H9 (cell line): ENCODE measurements around the gene PAM. TPM values are rescaled to one million over a fixed set of nuclear protein-coding genes. Genes with fewer than 3 reads are reported as not detected.

Experiments
- DNase-seq: peaks from one replicate; pipeline ENCODE4 v3.0.0-alpha.2; 2017
- H2AFZ ChIP-seq: one replicate; pipeline ENCODE4 v1.6.1; 2013; ENCODE audit warnings: mild to moderate bottlenecking, low read length, control low read depth, moderate library complexity
- H2AK5ac ChIP-seq: 2 replicates; pipeline ENCODE4 v1.6.1; 2013; ENCODE audit warnings: low read length, control low read depth, mixed read lengths; ENCODE audit not compliant: insufficient read length
- H2BK120ac ChIP-seq: one replicate; pipeline ENCODE4 v1.6.1; 2013; ENCODE audit warnings: low read depth, mild to moderate bottlenecking, low read length, control low read depth, inconsistent platforms; ENCODE audit not compliant: poor library complexity, severe bottlenecking
- H2BK12ac ChIP-seq: 2 replicates; pipeline ENCODE4 v1.6.1; 2013; ENCODE audit warnings: low read length, control low read depth, mixed read lengths, low read depth; ENCODE audit not compliant: insufficient read length
- H2BK15ac ChIP-seq: 2 replicates; pipeline ENCODE4 v1.6.1; 2013; ENCODE audit warnings: low read depth, low read length, control low read depth
- H2BK20ac ChIP-seq: one replicate; pipeline ENCODE4 v1.6.1; 2013; ENCODE audit warnings: low read depth, mild to moderate bottlenecking, low read length, control low read depth, inconsistent platforms; ENCODE audit not compliant: poor library complexity, severe bottlenecking
- H2BK5ac ChIP-seq: 2 replicates; pipeline ENCODE4 v1.6.1; 2013; ENCODE audit warnings: low read length, control low read depth, mixed read lengths; ENCODE audit not compliant: insufficient read length
- H3K14ac ChIP-seq: 2 replicates; pipeline ENCODE4 v1.6.1; 2013; ENCODE audit warnings: low read length, control low read depth; ENCODE audit not compliant: insufficient read depth
- H3K18ac ChIP-seq: 2 replicates; pipeline ENCODE4 v1.6.1; 2013; ENCODE audit warnings: low read depth, mild to moderate bottlenecking, mixed read lengths, low read length, control low read depth; ENCODE audit not compliant: insufficient read length
- H3K23ac ChIP-seq: 2 replicates; pipeline ENCODE4 v1.6.1; 2013; ENCODE audit warnings: low read length, control low read depth, mixed read lengths, low read depth; ENCODE audit not compliant: insufficient read length
- H3K23me2 ChIP-seq: 2 replicates; pipeline ENCODE4 v1.6.1; 2013; ENCODE audit warnings: low read depth, mild to moderate bottlenecking, mixed read lengths, low read length, control low read depth; ENCODE audit not compliant: insufficient read length, poor library complexity, severe bottlenecking
- H3K27ac ChIP-seq: 2 replicates; pipeline ENCODE4 v1.5.1; 2013; ENCODE audit warnings: low read length, control low read depth, mixed read lengths, low read depth; ENCODE audit not compliant: insufficient read length
- H3K27me3 ChIP-seq: 2 replicates; pipeline ENCODE4 v1.6.1; 2013; ENCODE audit warnings: low read length, control low read depth, inconsistent platforms; ENCODE audit not compliant: insufficient read depth
- H3K4ac ChIP-seq: 2 replicates; pipeline ENCODE4 v1.6.1; 2013; ENCODE audit warnings: low read depth, mild to moderate bottlenecking, control low read depth, inconsistent platforms, low read length, moderate library complexity
- H3K4me1 ChIP-seq: 2 replicates; pipeline ENCODE4 v1.6.1; 2013; ENCODE audit warnings: low read length, control low read depth, inconsistent platforms; ENCODE audit not compliant: insufficient read depth
- H3K4me2 ChIP-seq: 2 replicates; pipeline ENCODE4 v1.6.1; 2013; ENCODE audit warnings: low read length, control low read depth, mixed read lengths; ENCODE audit not compliant: insufficient read length, insufficient read depth
- H3K56ac ChIP-seq: 2 replicates; pipeline ENCODE4 v1.6.1; 2013; ENCODE audit warnings: low read depth, mild to moderate bottlenecking, mixed read lengths, low read length, control low read depth; ENCODE audit not compliant: insufficient read length
- H3K79me1 ChIP-seq: 2 replicates; pipeline ENCODE4 v1.6.1; 2013; ENCODE audit warnings: low read depth, mild to moderate bottlenecking, moderate library complexity, low read length, control low read depth, inconsistent platforms; ENCODE audit not compliant: insufficient read depth, poor library complexity, severe bottlenecking
- H3K79me2 ChIP-seq: 2 replicates; pipeline ENCODE4 v1.6.1; 2013; ENCODE audit warnings: low read length, control low read depth, inconsistent platforms; ENCODE audit not compliant: insufficient read depth
- H3K9ac ChIP-seq: 2 replicates; pipeline ENCODE4 v1.6.1; 2013; ENCODE audit warnings: low read length, control low read depth, mixed read lengths; ENCODE audit not compliant: insufficient read length; ENCODE audit errors: extremely low read depth
- H3K9me3 ChIP-seq: one replicate; pipeline ENCODE4 v1.6.1; 2013; ENCODE audit warnings: low read depth, low read length, inconsistent platforms; ENCODE audit not compliant: control insufficient read depth
- H3T11ph ChIP-seq: one replicate; pipeline ENCODE4 v1.6.1; 2013; ENCODE audit warnings: mild to moderate bottlenecking, low read length, control low read depth, inconsistent platforms
- H4K20me1 ChIP-seq: one replicate; pipeline ENCODE4 v1.6.1; 2013; ENCODE audit not compliant: control insufficient read depth, insufficient read length, insufficient read depth
- H4K5ac ChIP-seq: 2 replicates; pipeline ENCODE4 v1.6.1; 2013; ENCODE audit warnings: low read depth, mild to moderate bottlenecking, mixed read lengths, low read length, control low read depth; ENCODE audit not compliant: insufficient read length
- H4K8ac ChIP-seq: replicated peaks from 2 replicates; pipeline ENCODE4 v1.6.1; 2013; ENCODE audit warnings: low read length, control low read depth, mixed read lengths, low read depth; ENCODE audit not compliant: insufficient read length
- H4K91ac ChIP-seq: 2 replicates; pipeline ENCODE4 v1.6.1; 2013; ENCODE audit warnings: low read depth, mild to moderate bottlenecking, moderate library complexity, mixed read lengths, low read length, control low read depth; ENCODE audit not compliant: insufficient read length
- H3K27ac Mint-ChIP-seq, 3 experiments: 2 replicates in 2 of 3; 3 replicates in 1 of 3; pipeline ENCODE4 v1.8.0; 2020 to 2021; ENCODE audit warnings: mixed read lengths in 3 of 3, mild to moderate bottlenecking in 1 of 3, moderate library complexity in 1 of 3
- H3K27me3 Mint-ChIP-seq: 2 replicates; pipeline ENCODE4 v1.8.0; 2021; ENCODE audit warnings: low read depth, mild to moderate bottlenecking, moderate library complexity, mixed read lengths
- H3K36me3 Mint-ChIP-seq, 3 experiments: 2 replicates in 2 of 3; 3 replicates in 1 of 3; pipeline ENCODE4 v1.8.0; 2020 to 2021; ENCODE audit warnings: low read depth in 3 of 3, mixed read lengths in 3 of 3; ENCODE audit not compliant: insufficient read depth in 1 of 3
- H3K4me1 Mint-ChIP-seq, 2 experiments: 2 replicates each; pipeline ENCODE4 v1.8.0; 2020; ENCODE audit warnings: mixed read lengths in 2 of 2
- H3K4me3 Mint-ChIP-seq, 2 experiments: 2 replicates in 1 of 2; 3 replicates in 1 of 2; pipeline ENCODE4 v1.8.0; 2020 to 2021; ENCODE audit warnings: mild to moderate bottlenecking in 2 of 2, mixed read lengths in 2 of 2, moderate library complexity in 1 of 2
- H3K9me3 Mint-ChIP-seq, 2 experiments: 2 replicates in 1 of 2; 3 replicates in 1 of 2; pipeline ENCODE4 v1.8.0; 2020; ENCODE audit warnings: mild to moderate bottlenecking in 2 of 2, mixed read lengths in 2 of 2, moderate library complexity in 1 of 2
- CTCF ChIP-seq: fragments of 200-600 bp; sonication (generic); conservative IDR thresholded peaks from 3 replicates; pipeline ENCODE4 v1.8.0; 2021; ENCODE audit warnings: antibody characterized with exemption, mild to moderate bottlenecking
- WGBS: extraction: QIAGEN DNeasy Blood & Tissue Kit; methylation state at CpG from one replicate; pipeline ENCODE4 v1.1.7; 2013; ENCODE audit warnings: missing lambda C conversion rate, low lambda C conversion rate, mixed read lengths; ENCODE audit not compliant: insufficient read length; ENCODE audit errors: extremely low coverage; 5-methylcytosine and 5-hydroxymethylcytosine counted together
- total RNA-seq: library from RNA; stranded (reverse); gene quantifications from 2 replicates; pipeline ENCODE4 v1.2.1, GENCODE V29; 2021

Gene PAM
- total RNA-seq, 1 experiment from 2014 or later = 31.5 TPM

- no peaks in the 10 kb centered on the region for H3K23me2 ChIP-seq
- no peak overlapping the region for H4K5ac ChIP-seq
- no CpG with 5 or more reads among the region's 3 CpGs for WGBS
- no peak overlapping the region for H3K27ac Mint-ChIP-seq
- TF ChIP-seq CTCF = no peak
- H3K14ac ChIP-seq = no peak overlapping the region
- no peaks in the 10 kb centered on the region for H3K36me3 Mint-ChIP-seq
- H3K79me2 ChIP-seq = no peaks in the 10 kb centered on the region
- H2BK5ac ChIP-seq = no peak overlapping the region
- no peak overlapping the region for H2BK15ac ChIP-seq
- H3K27ac ChIP-seq = no peak overlapping the region
- H4K91ac ChIP-seq = no peak overlapping the region
- no peak for DNase-seq
- H3K27me3 ChIP-seq = no peaks in the 10 kb centered on the region
- H3K9me3 Mint-ChIP-seq = no peaks in the 10 kb centered on the region
- H3K56ac ChIP-seq = no peak overlapping the region
- no peak overlapping the region for H3K4me2 ChIP-seq
- H3K4me3 Mint-ChIP-seq = no peak overlapping the region
- no peak overlapping the region for H3K18ac ChIP-seq
- no peaks in the 10 kb centered on the region for H3K4me1 ChIP-seq
- H3K4ac ChIP-seq = no peak overlapping the region
- no peak overlapping the region for H2BK12ac ChIP-seq
- no peak overlapping the region for H2BK20ac ChIP-seq
- peaks cover 3 to 4% of the 10 kb centered on the region in 2 experiments; a peak in 1 of 4 replicates for H3K4me1 Mint-ChIP-seq
- no peak overlapping the region for H3K9ac ChIP-seq
- no peak overlapping the region for H4K8ac ChIP-seq
- H2BK120ac ChIP-seq = no peak overlapping the region
- H4K20me1 ChIP-seq = no peaks in the 10 kb centered on the region
- no peaks in the 10 kb centered on the region for H3K27me3 Mint-ChIP-seq
- no peak overlapping the region for H2AFZ ChIP-seq
- H3T11ph ChIP-seq = no peak overlapping the region
- no peak overlapping the region for H2AK5ac ChIP-seq
- H3K23ac ChIP-seq = no peak overlapping the region
- H3K9me3 ChIP-seq = no peaks in the 10 kb centered on the region
- H3K79me1 ChIP-seq = no peaks in the 10 kb centered on the region
These were observed 220.5 kb downstream of the PAM start for GRCh38 chr5:102975457-102976182.
